OCI-LY3 (cell line): Measurements from ENCODE around the gene PRDM16.

Experiments
- EZH2phosphoT487 ChIP-seq: fragments of 200-600 bp; shearing (Covaris generic); IDR thresholded peaks from 2 replicates; pipeline ENCODE4 v1.6.1; 2018; ENCODE audit warnings: antibody characterized with exemption, mixed run types, low read depth
- TF ChIP-seq, protein P1 (sequence below): fragments of 200-600, 300-600 bp; sonication (generic); IDR thresholded peaks from 2 replicates; pipeline ENCODE4 v1.5.1; 2014; ENCODE audit warnings: antibody characterized with exemption, low read length, low read depth

- TF ChIP-seq, protein P1, sequence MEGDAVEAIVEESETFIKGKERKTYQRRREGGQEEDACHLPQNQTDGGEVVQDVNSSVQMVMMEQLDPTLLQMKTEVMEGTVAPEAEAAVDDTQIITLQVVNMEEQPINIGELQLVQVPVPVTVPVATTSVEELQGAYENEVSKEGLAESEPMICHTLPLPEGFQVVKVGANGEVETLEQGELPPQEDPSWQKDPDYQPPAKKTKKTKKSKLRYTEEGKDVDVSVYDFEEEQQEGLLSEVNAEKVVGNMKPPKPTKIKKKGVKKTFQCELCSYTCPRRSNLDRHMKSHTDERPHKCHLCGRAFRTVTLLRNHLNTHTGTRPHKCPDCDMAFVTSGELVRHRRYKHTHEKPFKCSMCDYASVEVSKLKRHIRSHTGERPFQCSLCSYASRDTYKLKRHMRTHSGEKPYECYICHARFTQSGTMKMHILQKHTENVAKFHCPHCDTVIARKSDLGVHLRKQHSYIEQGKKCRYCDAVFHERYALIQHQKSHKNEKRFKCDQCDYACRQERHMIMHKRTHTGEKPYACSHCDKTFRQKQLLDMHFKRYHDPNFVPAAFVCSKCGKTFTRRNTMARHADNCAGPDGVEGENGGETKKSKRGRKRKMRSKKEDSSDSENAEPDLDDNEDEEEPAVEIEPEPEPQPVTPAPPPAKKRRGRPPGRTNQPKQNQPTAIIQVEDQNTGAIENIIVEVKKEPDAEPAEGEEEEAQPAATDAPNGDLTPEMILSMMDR, result no peak
- no peak for TF ChIP-seq EZH2phosphoT487
Measured at GRCh38 chr1:3158347-3158746, 89.3 kb downstream of the PRDM16 start.
